Dermis microvascular lymphatic vessel endothelial cell (primary cell): ENCODE results near the gene COMMD1. TPM values are rescaled to one million over a fixed set of nuclear protein-coding genes. Genes with fewer than 3 reads are reported as not detected.
"Not testable (repeated sequence)": the region's sequence is repeated elsewhere in the genome, so short reads cannot be mapped to it uniquely, and the experiment has no call there.

ENCODE experiments used
- DNase-seq, 2 donors: peaks; one replicate each; pipeline versions ENCODE4 v3.0.0 to v3.0.0-alpha.2; 2010; ENCODE audit warnings: low read depth in 2 of 2
- total RNA-seq: library from RNA; depleted of rRNA; stranded (reverse); fragments of >200 nt; gene quantifications from 2 replicates; pipeline ENCODE4 v1.2.1, GENCODE V29; 2014

Gene COMMD1
- total RNA-seq = 30.5 and 31.8 TPM in 2 replicates

DNA sequence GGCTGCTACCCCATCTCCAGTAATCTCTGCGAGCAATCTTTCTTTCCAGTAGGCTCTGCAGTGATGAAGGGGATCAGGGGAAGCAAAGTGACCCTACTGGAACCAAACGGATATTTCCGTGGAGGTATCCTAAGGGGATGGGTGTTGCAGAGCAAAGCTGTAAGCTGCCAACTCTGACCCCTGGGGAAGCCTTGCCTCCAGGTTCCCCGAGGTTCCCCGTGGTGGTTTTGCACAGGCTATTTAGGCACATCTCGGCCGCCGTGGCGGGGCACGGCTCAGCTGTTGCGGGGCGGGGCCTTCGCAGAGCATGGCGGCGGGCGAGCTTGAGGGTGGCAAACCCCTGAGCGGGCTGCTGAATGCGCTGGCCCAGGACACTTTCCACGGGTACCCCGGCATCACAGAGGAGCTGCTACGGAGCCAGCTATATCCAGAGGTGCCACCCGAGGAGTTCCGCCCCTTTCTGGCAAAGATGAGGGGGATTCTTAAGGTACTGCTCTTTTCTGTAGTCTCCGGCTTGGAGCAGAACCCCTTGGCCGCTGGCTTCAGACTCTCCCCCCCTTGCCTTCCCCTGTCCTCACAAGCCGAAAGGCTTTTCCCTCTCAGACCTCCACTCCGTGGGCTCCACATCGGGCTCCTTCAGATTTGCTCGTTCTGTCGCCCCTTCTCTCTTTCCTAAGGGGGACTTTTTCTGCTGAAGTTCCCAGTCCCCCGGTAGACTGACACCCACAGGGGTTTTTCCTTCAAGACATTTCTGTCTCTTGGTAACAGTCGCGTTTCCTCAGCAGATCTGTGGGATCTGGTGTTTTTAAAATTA lies at the start of gene COMMD1:
Gene COMMD1 (plus strand): TSS at position 303 of the 814 bp plus-strand sequence. CDS start 5 bp downstream, at position 308.
- DNase-seq = peak; percentile 40 to 77

- no peak for DNase-seq
Measured at GRCh38 chr2:61857224-61857623, 48.2 kb upstream of the COMMD1 start.

DNA sequence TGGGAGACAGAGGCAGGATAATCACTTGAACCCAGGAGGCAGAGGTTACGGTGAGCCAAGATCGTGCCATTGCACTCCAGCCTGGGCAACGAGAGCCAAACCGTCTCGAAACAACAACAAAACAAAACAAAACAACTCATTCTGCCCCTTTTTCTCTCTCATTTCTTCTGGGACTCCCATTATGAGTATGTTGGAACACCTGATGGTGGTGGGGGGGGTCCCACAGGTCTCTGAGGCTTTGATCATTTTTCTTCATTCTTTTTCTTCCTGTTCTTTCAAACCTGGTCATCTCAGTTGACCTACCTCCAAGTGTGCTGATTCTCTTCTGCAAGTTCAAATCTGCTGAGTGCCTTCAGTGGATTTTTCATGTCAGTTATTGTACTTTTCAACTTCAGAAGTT lies 43.4 kb upstream of the COMMD1 start:
- no peak for DNase-seq

DNA sequence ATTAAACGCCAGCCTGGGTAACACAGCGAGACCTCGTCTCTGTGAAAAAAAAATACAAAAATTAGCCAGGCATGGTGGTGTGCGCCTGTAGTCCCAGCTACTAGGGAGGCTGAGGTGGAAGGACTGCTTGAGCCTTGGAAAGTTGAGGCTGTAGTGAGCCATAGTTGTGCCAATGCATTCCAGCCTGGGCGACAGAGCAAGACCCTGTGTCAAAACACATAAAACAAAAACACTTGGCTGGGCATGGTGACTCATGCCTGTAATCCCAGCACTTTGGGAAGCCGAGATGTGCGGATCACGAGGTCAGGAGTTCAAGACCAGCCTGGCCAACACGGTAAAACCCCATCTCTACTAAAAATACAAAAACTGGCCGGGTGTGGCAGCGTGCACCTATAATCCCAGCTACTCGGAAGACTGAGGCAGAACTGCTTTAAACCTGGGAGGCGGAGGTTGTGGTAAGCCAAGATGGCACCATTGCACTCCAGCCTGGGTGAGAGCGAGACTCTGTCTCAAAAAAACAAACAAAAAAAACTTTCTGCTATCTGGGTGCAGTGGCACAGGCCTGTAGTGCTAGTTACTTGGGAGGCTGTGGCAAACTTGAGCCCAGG lies 38.9 kb upstream of the COMMD1 start:
- DNase-seq = not testable (repeated sequence)

DNA sequence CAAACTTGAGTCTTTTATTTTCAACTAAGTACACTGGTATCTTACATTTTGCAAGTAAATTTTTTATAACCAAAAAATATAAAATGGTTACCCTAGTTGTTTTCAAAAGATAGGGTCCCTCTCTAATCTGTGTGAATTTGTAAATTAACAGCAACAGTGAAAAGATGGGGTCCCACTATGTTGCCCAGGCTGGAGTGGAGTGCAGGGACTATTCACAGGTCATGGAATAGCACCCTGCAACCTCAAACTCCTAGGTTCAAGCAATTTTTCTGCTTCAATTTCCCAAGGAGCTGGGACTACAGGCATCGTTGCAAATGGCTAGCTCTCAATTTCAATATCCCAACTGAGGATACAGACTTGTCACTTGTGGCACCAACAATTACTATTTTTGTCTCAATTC lies 29.1 kb upstream of the COMMD1 start:
- DNase-seq = no peak

GRCh38 chr2:61877571-61878245 lies 27.8 kb upstream of the COMMD1 start:
- DNase-seq = no peak

GRCh38 chr2:61878761-61879160 lies 26.7 kb upstream of the COMMD1 start:
- no peak for DNase-seq

DNA sequence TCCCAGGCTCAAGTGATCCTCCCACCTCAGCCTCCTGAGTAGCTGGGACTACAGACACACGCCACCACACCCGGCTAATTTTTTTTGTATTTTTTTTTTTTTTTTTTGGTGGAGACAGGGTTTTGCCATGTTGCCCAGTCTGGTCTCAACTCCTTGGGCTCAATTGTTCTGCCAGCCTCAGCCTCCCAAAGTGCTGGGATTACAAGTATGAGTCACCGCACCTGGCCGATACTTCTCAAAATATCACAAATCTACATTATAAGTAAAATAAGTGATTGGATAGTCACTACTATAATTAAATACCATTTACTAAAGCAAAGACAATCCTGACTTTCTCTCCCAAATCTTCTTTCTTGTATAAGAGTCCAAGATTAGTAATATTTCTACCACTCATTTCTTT lies 26.1 kb upstream of the COMMD1 start:
- not testable (repeated sequence) for DNase-seq

DNA sequence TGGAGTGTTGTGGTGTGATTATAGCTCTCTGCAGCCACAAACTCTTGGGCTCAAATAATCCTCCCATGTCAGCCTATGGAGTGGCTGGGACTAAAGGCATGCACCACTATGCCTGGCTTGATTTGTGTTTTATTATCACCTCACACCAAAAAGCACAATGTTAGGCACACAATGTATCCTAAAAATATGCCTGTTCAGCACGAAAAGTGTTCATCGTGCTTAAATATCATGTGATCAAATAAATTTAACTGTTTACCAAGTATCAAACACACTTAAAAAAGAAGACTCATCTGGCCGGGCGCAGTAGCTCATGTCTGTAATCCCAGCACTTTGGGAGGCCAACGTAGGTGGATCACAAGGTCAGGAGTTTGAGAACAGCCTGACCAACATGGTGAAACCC lies 22.6 kb upstream of the COMMD1 start:
- no peak for DNase-seq

DNA sequence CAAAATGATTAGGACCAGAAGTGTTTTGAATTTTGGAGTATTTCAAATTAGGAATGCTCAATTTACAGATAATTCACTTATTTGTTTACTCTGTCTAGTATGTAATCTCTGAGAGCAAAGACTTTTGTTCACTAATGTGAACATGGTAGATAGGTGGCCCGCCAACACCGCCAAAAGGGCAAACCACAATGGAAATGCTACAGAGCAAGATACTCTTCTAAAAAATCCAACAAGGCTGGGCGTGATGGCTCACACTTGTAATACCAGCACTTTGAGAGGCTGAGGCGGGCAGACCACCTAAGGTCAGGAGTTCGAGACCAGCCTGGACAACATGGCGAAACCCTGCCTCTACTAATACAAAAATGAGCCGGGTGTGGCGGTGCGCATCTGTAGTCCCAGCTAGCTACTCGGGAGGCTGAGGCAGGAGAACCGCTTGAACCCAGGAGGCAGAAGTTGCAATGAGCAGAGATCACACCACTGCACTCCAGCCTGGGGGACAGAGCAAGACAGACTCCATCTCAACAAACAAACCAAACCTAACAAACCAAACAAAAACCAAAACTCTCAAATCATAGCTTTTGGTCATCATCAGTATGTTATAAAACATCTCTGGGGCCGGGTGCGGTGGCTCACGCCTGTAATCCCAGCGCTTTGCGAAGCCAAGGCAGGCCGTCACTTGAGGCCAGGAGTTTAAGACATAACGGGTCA lies 19.4 kb upstream of the COMMD1 start:
- DNase-seq = no peak

DNA sequence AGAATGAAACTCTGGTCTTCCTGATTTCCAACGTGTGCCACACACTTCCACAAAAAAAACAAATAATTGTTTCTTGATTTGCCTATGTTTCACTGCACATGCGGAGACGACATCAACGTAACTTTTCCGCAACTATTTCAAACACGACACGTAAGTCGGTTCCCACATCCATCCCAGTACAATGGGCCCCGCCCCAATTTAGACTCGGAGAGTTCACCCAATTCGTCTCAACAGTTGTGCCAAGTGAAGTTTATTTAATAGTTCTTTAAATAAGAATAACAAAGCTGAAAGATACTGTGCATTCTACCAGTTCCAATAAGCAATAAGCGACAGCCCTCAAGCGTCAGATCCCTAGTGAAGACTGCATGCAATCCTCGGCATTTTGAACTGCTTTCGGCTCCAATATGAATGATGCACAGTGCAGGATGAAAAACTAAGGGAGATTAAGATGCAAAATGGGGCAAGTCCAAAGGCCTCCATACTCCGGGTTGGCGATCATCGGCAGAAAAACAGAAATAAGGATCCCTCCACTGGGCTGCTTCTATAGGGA lies 17.7 kb upstream of the COMMD1 start:
- DNase-seq = peak in 1 of 2 donors; percentile 70

GRCh38 chr2:61888267-61889055 lies 17.0 kb upstream of the COMMD1 start, which contains the start of gene CCT4:
Gene CCT4, minus strand, starts transcription at chr2:61888656. Its CDS starts 149 bp downstream, at chr2:61888507.
- peak; percentile 59 to 86 for DNase-seq

DNA sequence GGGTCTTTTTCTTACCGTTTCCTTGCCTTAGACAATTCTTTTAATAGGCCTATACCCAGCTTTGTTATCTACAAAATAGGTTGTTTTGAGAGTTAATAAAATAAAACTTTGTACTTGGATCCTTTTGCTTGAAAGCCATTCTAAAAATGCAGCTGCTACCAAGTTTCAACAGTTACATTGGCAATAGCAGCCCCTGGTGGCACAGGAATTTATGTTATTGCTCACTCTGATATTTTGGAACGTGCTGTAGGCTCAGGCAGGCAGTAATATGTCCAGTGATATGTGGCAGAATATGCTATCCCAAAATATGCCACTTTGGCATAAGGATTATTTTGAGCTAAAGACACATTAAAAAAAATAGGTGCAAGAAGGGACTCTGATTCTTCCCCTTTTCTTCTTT lies 6.7 kb upstream of the COMMD1 start:
- peak in 1 of 2 donors; percentile 28 for DNase-seq

- DNase-seq = no peak
Measured at GRCh38 chr2:61900281-61900680, 5.2 kb upstream of the COMMD1 start.

DNA sequence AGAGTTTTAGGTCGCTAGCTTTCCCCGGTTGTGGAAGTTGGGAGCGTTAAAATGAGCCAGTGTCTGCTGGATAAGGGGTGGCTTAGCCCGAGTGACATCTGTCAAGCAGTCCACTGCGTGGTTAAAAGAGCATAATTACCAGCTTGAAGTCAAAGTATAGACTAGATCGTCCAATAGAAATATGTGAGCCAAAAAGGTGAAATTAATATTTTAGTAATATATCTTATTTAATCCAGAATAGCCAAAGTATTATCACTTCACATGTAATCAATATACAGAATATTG lies 654 bp downstream of the COMMD1 start:
- DNase-seq = no peak

GRCh38 chr2:61909116-61909515 lies 3.6 kb downstream of the COMMD1 start:
- no peak for DNase-seq

- DNase-seq = no peak
Measured at GRCh38 chr2:61910603-61911002, 5.1 kb downstream of the COMMD1 start.

DNA sequence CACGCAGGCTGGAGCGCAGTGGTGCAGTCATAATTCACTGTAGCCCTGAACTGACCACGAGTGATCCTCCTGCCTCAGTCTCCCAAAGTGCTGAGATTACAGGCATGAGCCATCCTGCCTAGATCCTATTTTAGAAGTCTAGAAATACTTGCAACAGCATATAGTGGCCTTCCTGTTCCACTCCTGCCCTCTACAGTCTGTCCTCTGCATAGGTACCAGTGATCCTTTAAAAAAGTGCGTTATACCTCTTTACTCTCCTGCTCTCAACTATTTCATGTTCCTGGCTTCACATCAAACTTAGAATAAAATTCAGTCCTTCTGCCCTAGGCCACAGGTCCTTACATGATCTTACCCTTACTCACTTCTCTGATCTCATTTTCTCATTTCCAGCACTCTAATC lies 6.0 kb downstream of the COMMD1 start:
- DNase-seq = no peak

DNA sequence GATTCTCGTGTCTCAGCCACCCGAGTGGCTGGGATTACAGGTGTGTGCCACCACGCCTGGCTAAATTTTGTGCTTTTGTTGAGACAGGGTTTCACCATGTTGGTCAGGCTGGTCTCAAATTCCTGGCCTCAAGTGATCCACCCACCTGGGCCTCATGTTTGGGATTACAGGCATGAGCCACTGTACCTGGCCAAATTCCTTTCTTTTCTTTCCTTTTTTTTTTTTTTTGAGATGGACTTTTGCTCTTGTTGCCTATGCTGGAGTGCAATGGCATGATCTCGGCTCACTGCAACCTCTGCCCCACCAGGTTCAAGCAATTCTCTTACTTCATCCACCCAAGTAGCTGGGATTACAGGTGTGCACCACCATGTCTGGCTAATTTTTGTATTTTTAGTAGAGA lies 9.3 kb downstream of the COMMD1 start:
- not testable (repeated sequence) for DNase-seq

GRCh38 chr2:61920548-61920947 lies 15.1 kb downstream of the COMMD1 start:
- no peak for DNase-seq

DNA sequence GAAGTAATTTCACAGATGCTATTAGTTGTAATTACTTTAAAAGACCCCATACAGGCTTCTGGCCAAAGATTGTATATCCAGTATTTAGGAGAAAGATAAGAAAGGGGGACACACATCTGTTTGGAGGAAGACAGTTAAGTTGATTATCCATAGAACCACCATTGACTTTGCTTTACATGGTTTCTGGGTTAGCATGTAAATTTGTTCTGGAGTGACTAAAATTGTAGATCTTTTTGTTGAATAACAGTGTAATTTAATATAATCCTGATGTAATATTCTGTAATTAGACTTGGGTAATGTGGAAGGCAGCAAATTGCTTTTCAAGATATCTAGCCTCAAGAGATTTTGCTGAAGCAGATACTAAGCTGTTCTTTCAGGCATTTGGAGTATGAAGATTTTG lies 17.2 kb downstream of the COMMD1 start:
- no peak for DNase-seq
